ENCODE measurements around the gene BRD3OS. TPM values are rescaled to one million over a fixed set of nuclear protein-coding genes. Genes with fewer than 3 reads are reported as not detected.

The BRD3OS gene
- total and polyA plus RNA-seq, 2 of the 13 experiments (the other 11 are each of a cell fraction or from before 2014, with no cell fraction given), result 4.9 to 5.7 TPM

DNA sequence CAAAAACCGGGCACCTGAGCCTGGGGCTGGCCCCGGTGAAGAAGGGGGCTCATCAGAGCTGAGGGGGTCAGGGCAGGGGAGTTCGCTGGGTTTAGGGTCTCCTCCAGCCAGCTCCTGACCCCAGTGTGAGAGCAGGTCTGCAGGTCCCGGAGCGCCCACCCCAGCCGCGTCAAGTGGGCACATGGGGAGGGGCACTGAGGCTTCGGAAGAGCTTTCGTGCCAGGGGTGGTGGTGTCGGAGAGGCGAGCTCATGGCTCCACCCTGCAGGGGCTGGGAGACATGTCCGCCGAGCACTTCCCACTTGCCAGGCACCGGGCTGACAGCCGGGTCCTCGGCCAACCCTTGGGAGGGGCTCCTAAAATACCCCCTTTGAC lies 46.4 kb upstream of the BRD3OS start (continued):
- TF ChIP-seq, protein P1, sequence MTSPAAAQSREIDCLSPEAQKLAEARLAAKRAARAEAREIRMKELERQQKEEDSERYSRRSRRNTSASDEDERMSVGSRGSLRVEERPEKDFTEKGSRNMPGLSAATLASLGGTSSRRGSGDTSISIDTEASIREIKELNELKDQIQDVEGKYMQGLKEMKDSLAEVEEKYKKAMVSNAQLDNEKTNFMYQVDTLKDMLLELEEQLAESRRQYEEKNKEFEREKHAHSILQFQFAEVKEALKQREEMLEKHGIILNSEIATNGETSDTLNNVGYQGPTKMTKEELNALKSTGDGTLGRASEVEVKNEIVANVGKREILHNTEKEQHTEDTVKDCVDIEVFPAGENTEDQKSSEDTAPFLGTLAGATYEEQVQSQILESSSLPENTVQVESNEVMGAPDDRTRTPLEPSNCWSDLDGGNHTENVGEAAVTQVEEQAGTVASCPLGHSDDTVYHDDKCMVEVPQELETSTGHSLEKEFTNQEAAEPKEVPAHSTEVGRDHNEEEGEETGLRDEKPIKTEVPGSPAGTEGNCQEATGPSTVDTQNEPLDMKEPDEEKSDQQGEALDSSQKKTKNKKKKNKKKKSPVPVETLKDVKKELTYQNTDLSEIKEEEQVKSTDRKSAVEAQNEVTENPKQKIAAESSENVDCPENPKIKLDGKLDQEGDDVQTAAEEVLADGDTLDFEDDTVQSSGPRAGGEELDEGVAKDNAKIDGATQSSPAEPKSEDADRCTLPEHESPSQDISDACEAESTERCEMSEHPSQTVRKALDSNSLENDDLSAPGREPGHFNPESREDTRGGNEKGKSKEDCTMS (CRISPR knock-in tag; conservative IDR thresholded peaks at IDR 0.05), result no peak
- TF ChIP-seq, protein P2, sequence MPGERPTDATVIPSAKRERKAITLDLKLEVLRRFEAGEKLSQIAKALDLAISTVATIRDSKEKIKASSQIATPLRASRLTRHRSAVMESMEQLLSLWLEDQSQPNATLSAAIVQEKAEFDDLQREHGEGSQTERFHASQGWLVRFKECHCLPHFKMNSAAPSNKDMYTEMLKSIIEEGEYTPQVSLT (CRISPR knock-in tag; IDR thresholded peaks at IDR 0.05; ENCODE audit: borderline replicate concordance, low read depth), result no peak
- TF ChIP-seq BRD4 (CRISPR knock-in tag; IDR thresholded peaks at IDR 0.05) (peak; percentile 15; the same call in 1 of the 2 replicates), HOMEZ (CRISPR knock-in tag; IDR thresholded peaks at IDR 0.05; ENCODE audit: low read depth) (no peak), ZFP36L1 (CRISPR knock-in tag; IDR thresholded peaks at IDR 0.05) (peak; percentile 24; the same call in 1 of the 2 replicates), SRSF9 (IDR thresholded peaks at IDR 0.05; ENCODE audit: borderline replicate concordance, insufficient read depth, low read depth, low read length, poor library complexity, severe bottlenecking) (no peak), ZBTB7B (CRISPR knock-in tag; IDR thresholded peaks at IDR 0.05) (0 out of 2 replicates have a peak, but pooled peaks have one; percentile 3), ZNF431 (CRISPR knock-in tag; IDR thresholded peaks at IDR 0.05; ENCODE audit: borderline replicate concordance, low read depth) (no peak), ATRX (CRISPR knock-in tag; IDR thresholded peaks at IDR 0.05; ENCODE audit: borderline replicate concordance) (no peak), GZF1 (CRISPR knock-in tag; IDR thresholded peaks at IDR 0.05) (0 out of 2 replicates have a peak, but pooled peaks have one; percentile 34), ZNF564 (CRISPR knock-in tag; IDR thresholded peaks at IDR 0.05) (no peak), ZBTB1 (CRISPR knock-in tag; IDR thresholded peaks at IDR 0.05; ENCODE audit: borderline replicate concordance) (no peak), ZNF639 (CRISPR knock-in tag; conservative IDR thresholded peaks at IDR 0.05) (no peak), ZNF83 (CRISPR knock-in tag; IDR thresholded peaks at IDR 0.05; ENCODE audit: borderline replicate concordance) (0 out of 2 replicates have a peak, but pooled peaks have one; percentile 20), EED (CRISPR knock-in tag; IDR thresholded peaks at IDR 0.05) (peak; percentile 78; the same call in 1 of the 2 replicates), ZBTB42 (CRISPR knock-in tag; IDR thresholded peaks at IDR 0.05) (no peak; the same call in 1 of the 2 replicates), SMYD3 (CRISPR knock-in tag; IDR thresholded peaks at IDR 0.05) (no peak), DNMT1 (CRISPR knock-in tag; IDR thresholded peaks at IDR 0.05) (0 out of 2 replicates have a peak, but pooled peaks have one; percentile 6), TOE1 (CRISPR knock-in tag; IDR thresholded peaks at IDR 0.05) (0 out of 2 replicates have a peak, but pooled peaks have one; percentile 7), HNRNPL (IDR thresholded peaks at IDR 0.05; ENCODE audit: low read depth, low read length) (peak; percentile 81)
- TF ChIP-seq, protein P3, sequence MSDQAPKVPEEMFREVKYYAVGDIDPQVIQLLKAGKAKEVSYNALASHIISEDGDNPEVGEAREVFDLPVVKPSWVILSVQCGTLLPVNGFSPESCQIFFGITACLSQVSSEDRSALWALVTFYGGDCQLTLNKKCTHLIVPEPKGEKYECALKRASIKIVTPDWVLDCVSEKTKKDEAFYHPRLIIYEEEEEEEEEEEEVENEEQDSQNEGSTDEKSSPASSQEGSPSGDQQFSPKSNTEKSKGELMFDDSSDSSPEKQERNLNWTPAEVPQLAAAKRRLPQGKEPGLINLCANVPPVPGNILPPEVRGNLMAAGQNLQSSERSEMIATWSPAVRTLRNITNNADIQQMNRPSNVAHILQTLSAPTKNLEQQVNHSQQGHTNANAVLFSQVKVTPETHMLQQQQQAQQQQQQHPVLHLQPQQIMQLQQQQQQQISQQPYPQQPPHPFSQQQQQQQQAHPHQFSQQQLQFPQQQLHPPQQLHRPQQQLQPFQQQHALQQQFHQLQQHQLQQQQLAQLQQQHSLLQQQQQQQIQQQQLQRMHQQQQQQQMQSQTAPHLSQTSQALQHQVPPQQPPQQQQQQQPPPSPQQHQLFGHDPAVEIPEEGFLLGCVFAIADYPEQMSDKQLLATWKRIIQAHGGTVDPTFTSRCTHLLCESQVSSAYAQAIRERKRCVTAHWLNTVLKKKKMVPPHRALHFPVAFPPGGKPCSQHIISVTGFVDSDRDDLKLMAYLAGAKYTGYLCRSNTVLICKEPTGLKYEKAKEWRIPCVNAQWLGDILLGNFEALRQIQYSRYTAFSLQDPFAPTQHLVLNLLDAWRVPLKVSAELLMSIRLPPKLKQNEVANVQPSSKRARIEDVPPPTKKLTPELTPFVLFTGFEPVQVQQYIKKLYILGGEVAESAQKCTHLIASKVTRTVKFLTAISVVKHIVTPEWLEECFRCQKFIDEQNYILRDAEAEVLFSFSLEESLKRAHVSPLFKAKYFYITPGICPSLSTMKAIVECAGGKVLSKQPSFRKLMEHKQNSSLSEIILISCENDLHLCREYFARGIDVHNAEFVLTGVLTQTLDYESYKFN (CRISPR knock-in tag; conservative IDR thresholded peaks at IDR 0.05), result peak; percentile 8; the same call in 1 of the 2 replicates
